VCaP (cell line): Measurements from ENCODE around the gene CENPF.

Experiments
- H3K27ac ChIP-seq: fragments of 450-650 bp; 2 replicates; pipeline ENCODE4 v1.5.1; 2017
- CTCF ChIP-seq: fragments of 450-650 bp; conservative IDR thresholded peaks from 2 replicates; pipeline ENCODE4 v1.5.1; 2017; ENCODE audit warnings: mild to moderate bottlenecking, moderate library complexity

CENPF gene

GRCh38 chr1:214602764-214603657 is at the start of gene CENPF:
CENPF (plus strand) TSS chr1:214603195; CDS start chr1:214613755, 10,560 bp downstream.
- TF ChIP-seq CTCF, result 0 out of 2 replicates have a peak, but pooled peaks have one; percentile 15
- peak within 1 kb of the TSS; percentile 63; the same call in 1 of the 2 replicates for H3K27ac ChIP-seq

- no peak overlapping the region for H3K27ac ChIP-seq
- no peak for TF ChIP-seq CTCF
Measured at GRCh38 chr1:214557952-214558735, 44.9 kb upstream of the CENPF start.

- no peak for TF ChIP-seq CTCF
- H3K27ac ChIP-seq, result no peak overlapping the region
Measured at GRCh38 chr1:214563881-214564280, 39.1 kb upstream of the CENPF start.

GRCh38 chr1:214565310-214565709 is 37.7 kb upstream of the CENPF start:
- TF ChIP-seq CTCF, result no peak
- no peak overlapping the region for H3K27ac ChIP-seq

GRCh38 chr1:214566158-214567104 is 36.6 kb upstream of the CENPF start:
- H3K27ac ChIP-seq, result no peak overlapping the region
- TF ChIP-seq CTCF, result no peak

GRCh38 chr1:214567481-214567980 is 35.5 kb upstream of the CENPF start:
- TF ChIP-seq CTCF, result no peak
- no peak overlapping the region; the same call in 1 of the 2 replicates for H3K27ac ChIP-seq
